ENCODE measurements around the gene CD99. TPM values are rescaled to one million over a fixed set of nuclear protein-coding genes. Genes with fewer than 3 reads are reported as not detected.

CD99 gene
- total and polyA plus RNA-seq, 2 of the 13 experiments (the other 11 are each of a cell fraction or from before 2014, with no cell fraction given), result 78.8 to 111 TPM

- TF ChIP-seq SNAPC4 (CRISPR knock-in tag; IDR thresholded peaks at IDR 0.05) (no peak), NR2F2 (IDR thresholded peaks at IDR 0.05; ENCODE audit: borderline replicate concordance, low read depth) (no peak), SP140L (CRISPR knock-in tag; IDR thresholded peaks at IDR 0.05; ENCODE audit: borderline replicate concordance) (no peak), ZNF296 (CRISPR knock-in tag; conservative IDR thresholded peaks at IDR 0.05) (no peak), ZNF670 (CRISPR knock-in tag; IDR thresholded peaks at IDR 0.05; ENCODE audit: borderline replicate concordance) (peak; percentile 35; the same call in 1 of the 2 replicates), NFIB (CRISPR knock-in tag; IDR thresholded peaks at IDR 0.05; ENCODE audit: borderline replicate concordance) (no peak), NFKB2 (CRISPR knock-in tag; IDR thresholded peaks at IDR 0.05; ENCODE audit: borderline replicate concordance) (no peak), ZNF414 (CRISPR knock-in tag; IDR thresholded peaks at IDR 0.05) (no peak), ZNF550 (CRISPR knock-in tag; IDR thresholded peaks at IDR 0.05; ENCODE audit: borderline replicate concordance) (no peak), TOE1 (CRISPR knock-in tag; IDR thresholded peaks at IDR 0.05) (no peak), CBX1 (IDR thresholded peaks at IDR 0.05; ENCODE audit: low read depth) (no peak), NFATC3 (CRISPR knock-in tag; IDR thresholded peaks at IDR 0.05) (no peak), STAG1 (CRISPR knock-in tag; IDR thresholded peaks at IDR 0.05) (peak; percentile 48), ARNT2 (CRISPR knock-in tag; IDR thresholded peaks at IDR 0.05; ENCODE audit: low read depth) (no peak), GABPB1 (CRISPR knock-in tag; IDR thresholded peaks at IDR 0.05) (no peak), HDAC6 (IDR thresholded peaks at IDR 0.05; ENCODE audit: low read depth, low read length) (no peak), RXRB (CRISPR knock-in tag; IDR thresholded peaks at IDR 0.05; ENCODE audit: borderline replicate concordance) (peak; percentile 54; the same call in 1 of the 2 replicates), ZFP90 (CRISPR knock-in tag; IDR thresholded peaks at IDR 0.05; ENCODE audit: borderline replicate concordance) (no peak), ZNF460 (CRISPR knock-in tag; IDR thresholded peaks at IDR 0.05; ENCODE audit: borderline replicate concordance) (no peak), MIXL1 (CRISPR knock-in tag; IDR thresholded peaks at IDR 0.05) (no peak), KLF12 (CRISPR knock-in tag; IDR thresholded peaks at IDR 0.05; ENCODE audit: borderline replicate concordance) (no peak), ZNF792 (CRISPR knock-in tag; IDR thresholded peaks at IDR 0.05) (0 out of 2 replicates have a peak, but pooled peaks have one; percentile 34), DZIP1 (CRISPR knock-in tag; IDR thresholded peaks at IDR 0.05) (no peak)
These were observed 16.3 kb downstream of the CD99 start (continued) for GRCh38 chrX:2707334-2707760.

Measured in HepG2 (cell line).